H9 (cell line): ENCODE measurements around the gene CHI3L2. TPM values are rescaled to one million over a fixed set of nuclear protein-coding genes. Genes with fewer than 3 reads are reported as not detected.

Source experiments
- DNase-seq: peaks from one replicate; pipeline ENCODE4 v3.0.0-alpha.2; 2017
- H2AFZ ChIP-seq: one replicate; pipeline ENCODE4 v1.6.1; 2013; ENCODE audit warnings: mild to moderate bottlenecking, low read length, control low read depth, moderate library complexity
- H2AK5ac ChIP-seq: 2 replicates; pipeline ENCODE4 v1.6.1; 2013; ENCODE audit warnings: low read length, control low read depth, mixed read lengths; ENCODE audit not compliant: insufficient read length
- H2BK120ac ChIP-seq: one replicate; pipeline ENCODE4 v1.6.1; 2013; ENCODE audit warnings: low read depth, mild to moderate bottlenecking, low read length, control low read depth, inconsistent platforms; ENCODE audit not compliant: poor library complexity, severe bottlenecking
- H2BK12ac ChIP-seq: 2 replicates; pipeline ENCODE4 v1.6.1; 2013; ENCODE audit warnings: low read length, control low read depth, mixed read lengths, low read depth; ENCODE audit not compliant: insufficient read length
- H2BK15ac ChIP-seq: 2 replicates; pipeline ENCODE4 v1.6.1; 2013; ENCODE audit warnings: low read depth, low read length, control low read depth
- H2BK20ac ChIP-seq: one replicate; pipeline ENCODE4 v1.6.1; 2013; ENCODE audit warnings: low read depth, mild to moderate bottlenecking, low read length, control low read depth, inconsistent platforms; ENCODE audit not compliant: poor library complexity, severe bottlenecking
- H2BK5ac ChIP-seq: 2 replicates; pipeline ENCODE4 v1.6.1; 2013; ENCODE audit warnings: low read length, control low read depth, mixed read lengths; ENCODE audit not compliant: insufficient read length
- H3K14ac ChIP-seq: 2 replicates; pipeline ENCODE4 v1.6.1; 2013; ENCODE audit warnings: low read length, control low read depth; ENCODE audit not compliant: insufficient read depth
- H3K18ac ChIP-seq: 2 replicates; pipeline ENCODE4 v1.6.1; 2013; ENCODE audit warnings: low read depth, mild to moderate bottlenecking, mixed read lengths, low read length, control low read depth; ENCODE audit not compliant: insufficient read length
- H3K23ac ChIP-seq: 2 replicates; pipeline ENCODE4 v1.6.1; 2013; ENCODE audit warnings: low read length, control low read depth, mixed read lengths, low read depth; ENCODE audit not compliant: insufficient read length
- H3K23me2 ChIP-seq: 2 replicates; pipeline ENCODE4 v1.6.1; 2013; ENCODE audit warnings: low read depth, mild to moderate bottlenecking, mixed read lengths, low read length, control low read depth; ENCODE audit not compliant: insufficient read length, poor library complexity, severe bottlenecking
- H3K27ac ChIP-seq: 2 replicates; pipeline ENCODE4 v1.5.1; 2013; ENCODE audit warnings: low read length, control low read depth, mixed read lengths, low read depth; ENCODE audit not compliant: insufficient read length
- H3K27me3 ChIP-seq: 2 replicates; pipeline ENCODE4 v1.6.1; 2013; ENCODE audit warnings: low read length, control low read depth, inconsistent platforms; ENCODE audit not compliant: insufficient read depth
- H3K4ac ChIP-seq: 2 replicates; pipeline ENCODE4 v1.6.1; 2013; ENCODE audit warnings: low read depth, mild to moderate bottlenecking, control low read depth, inconsistent platforms, low read length, moderate library complexity
- H3K4me1 ChIP-seq: 2 replicates; pipeline ENCODE4 v1.6.1; 2013; ENCODE audit warnings: low read length, control low read depth, inconsistent platforms; ENCODE audit not compliant: insufficient read depth
- H3K4me2 ChIP-seq: 2 replicates; pipeline ENCODE4 v1.6.1; 2013; ENCODE audit warnings: low read length, control low read depth, mixed read lengths; ENCODE audit not compliant: insufficient read length, insufficient read depth
- H3K56ac ChIP-seq: 2 replicates; pipeline ENCODE4 v1.6.1; 2013; ENCODE audit warnings: low read depth, mild to moderate bottlenecking, mixed read lengths, low read length, control low read depth; ENCODE audit not compliant: insufficient read length
- H3K79me1 ChIP-seq: 2 replicates; pipeline ENCODE4 v1.6.1; 2013; ENCODE audit warnings: low read depth, mild to moderate bottlenecking, moderate library complexity, low read length, control low read depth, inconsistent platforms; ENCODE audit not compliant: insufficient read depth, poor library complexity, severe bottlenecking
- H3K79me2 ChIP-seq: 2 replicates; pipeline ENCODE4 v1.6.1; 2013; ENCODE audit warnings: low read length, control low read depth, inconsistent platforms; ENCODE audit not compliant: insufficient read depth
- H3K9ac ChIP-seq: 2 replicates; pipeline ENCODE4 v1.6.1; 2013; ENCODE audit warnings: low read length, control low read depth, mixed read lengths; ENCODE audit not compliant: insufficient read length; ENCODE audit errors: extremely low read depth
- H3K9me3 ChIP-seq: one replicate; pipeline ENCODE4 v1.6.1; 2013; ENCODE audit warnings: low read depth, low read length, inconsistent platforms; ENCODE audit not compliant: control insufficient read depth
- H3T11ph ChIP-seq: one replicate; pipeline ENCODE4 v1.6.1; 2013; ENCODE audit warnings: mild to moderate bottlenecking, low read length, control low read depth, inconsistent platforms
- H4K20me1 ChIP-seq: one replicate; pipeline ENCODE4 v1.6.1; 2013; ENCODE audit not compliant: control insufficient read depth, insufficient read length, insufficient read depth
- H4K5ac ChIP-seq: 2 replicates; pipeline ENCODE4 v1.6.1; 2013; ENCODE audit warnings: low read depth, mild to moderate bottlenecking, mixed read lengths, low read length, control low read depth; ENCODE audit not compliant: insufficient read length
- H4K8ac ChIP-seq: replicated peaks from 2 replicates; pipeline ENCODE4 v1.6.1; 2013; ENCODE audit warnings: low read length, control low read depth, mixed read lengths, low read depth; ENCODE audit not compliant: insufficient read length
- H4K91ac ChIP-seq: 2 replicates; pipeline ENCODE4 v1.6.1; 2013; ENCODE audit warnings: low read depth, mild to moderate bottlenecking, moderate library complexity, mixed read lengths, low read length, control low read depth; ENCODE audit not compliant: insufficient read length
- H3K27ac Mint-ChIP-seq, 3 experiments: 2 replicates in 2 of 3; 3 replicates in 1 of 3; pipeline ENCODE4 v1.8.0; 2020 to 2021; ENCODE audit warnings: mixed read lengths in 3 of 3, mild to moderate bottlenecking in 1 of 3, moderate library complexity in 1 of 3
- H3K27me3 Mint-ChIP-seq: 2 replicates; pipeline ENCODE4 v1.8.0; 2021; ENCODE audit warnings: low read depth, mild to moderate bottlenecking, moderate library complexity, mixed read lengths
- H3K36me3 Mint-ChIP-seq, 3 experiments: 2 replicates in 2 of 3; 3 replicates in 1 of 3; pipeline ENCODE4 v1.8.0; 2020 to 2021; ENCODE audit warnings: low read depth in 3 of 3, mixed read lengths in 3 of 3; ENCODE audit not compliant: insufficient read depth in 1 of 3
- H3K4me1 Mint-ChIP-seq, 2 experiments: 2 replicates each; pipeline ENCODE4 v1.8.0; 2020; ENCODE audit warnings: mixed read lengths in 2 of 2
- H3K4me3 Mint-ChIP-seq, 2 experiments: 2 replicates in 1 of 2; 3 replicates in 1 of 2; pipeline ENCODE4 v1.8.0; 2020 to 2021; ENCODE audit warnings: mild to moderate bottlenecking in 2 of 2, mixed read lengths in 2 of 2, moderate library complexity in 1 of 2
- H3K9me3 Mint-ChIP-seq, 2 experiments: 2 replicates in 1 of 2; 3 replicates in 1 of 2; pipeline ENCODE4 v1.8.0; 2020; ENCODE audit warnings: mild to moderate bottlenecking in 2 of 2, mixed read lengths in 2 of 2, moderate library complexity in 1 of 2
- WGBS: extraction: QIAGEN DNeasy Blood & Tissue Kit; methylation state at CpG from one replicate; pipeline ENCODE4 v1.1.7; 2013; ENCODE audit warnings: missing lambda C conversion rate, low lambda C conversion rate, mixed read lengths; ENCODE audit not compliant: insufficient read length; ENCODE audit errors: extremely low coverage; 5-methylcytosine and 5-hydroxymethylcytosine counted together
- total RNA-seq: library from RNA; stranded (reverse); gene quantifications from 2 replicates; pipeline ENCODE4 v1.2.1, GENCODE V29; 2021
- TF ChIP-seq, protein P1 (sequence below): fragments of 200-600 bp; sonication (generic); conservative IDR thresholded peaks from 3 replicates; pipeline ENCODE4 v1.8.0; 2021; ENCODE audit warnings: antibody characterized with exemption, mild to moderate bottlenecking

CHI3L2 gene
- total RNA-seq, 1 experiment from 2014 or later, result not detected

GRCh38 chr1:111200802-111201161, 26.7 kb upstream of the CHI3L2 start:
- Histone ChIP-seq H3K18ac (no peak overlapping the region), H3K4me2 (no peak overlapping the region), H3K23me2 (no peaks in the 10 kb centered on the region), H3K4ac (no peak overlapping the region), H3T11ph (no peak overlapping the region), H2BK12ac (no peak overlapping the region), H3K9me3 (no peaks in the 10 kb centered on the region), H2AFZ (no peak overlapping the region), H2BK120ac (no peak overlapping the region), H2BK5ac (no peak overlapping the region), H3K14ac (no peak overlapping the region), H4K8ac (no peak overlapping the region), H4K5ac (no peak overlapping the region), H3K9ac (no peak overlapping the region), H4K20me1 (no peaks in the 10 kb centered on the region), H3K4me1 (no peaks in the 10 kb centered on the region), H2BK15ac (no peak overlapping the region), H3K23ac (no peak overlapping the region), H3K79me2 (no peaks in the 10 kb centered on the region), H3K56ac (no peak overlapping the region), H3K79me1 (no peaks in the 10 kb centered on the region), H3K27me3 (no peaks in the 10 kb centered on the region), H3K27ac (no peak overlapping the region), H4K91ac (no peak overlapping the region), H2AK5ac (no peak overlapping the region), H2BK20ac (no peak overlapping the region)
- TF ChIP-seq, protein P1, sequence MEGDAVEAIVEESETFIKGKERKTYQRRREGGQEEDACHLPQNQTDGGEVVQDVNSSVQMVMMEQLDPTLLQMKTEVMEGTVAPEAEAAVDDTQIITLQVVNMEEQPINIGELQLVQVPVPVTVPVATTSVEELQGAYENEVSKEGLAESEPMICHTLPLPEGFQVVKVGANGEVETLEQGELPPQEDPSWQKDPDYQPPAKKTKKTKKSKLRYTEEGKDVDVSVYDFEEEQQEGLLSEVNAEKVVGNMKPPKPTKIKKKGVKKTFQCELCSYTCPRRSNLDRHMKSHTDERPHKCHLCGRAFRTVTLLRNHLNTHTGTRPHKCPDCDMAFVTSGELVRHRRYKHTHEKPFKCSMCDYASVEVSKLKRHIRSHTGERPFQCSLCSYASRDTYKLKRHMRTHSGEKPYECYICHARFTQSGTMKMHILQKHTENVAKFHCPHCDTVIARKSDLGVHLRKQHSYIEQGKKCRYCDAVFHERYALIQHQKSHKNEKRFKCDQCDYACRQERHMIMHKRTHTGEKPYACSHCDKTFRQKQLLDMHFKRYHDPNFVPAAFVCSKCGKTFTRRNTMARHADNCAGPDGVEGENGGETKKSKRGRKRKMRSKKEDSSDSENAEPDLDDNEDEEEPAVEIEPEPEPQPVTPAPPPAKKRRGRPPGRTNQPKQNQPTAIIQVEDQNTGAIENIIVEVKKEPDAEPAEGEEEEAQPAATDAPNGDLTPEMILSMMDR, result no peak
- WGBS, result no CpG with 5 or more reads among the region's 3 CpGs
- Mint-ChIP-seq H3K9me3 (peaks cover 0 to 2% of the 10 kb centered on the region in 2 experiments; a peak in 1 of 5 replicates), H3K27ac (no peak overlapping the region), H3K4me3 (no peak overlapping the region), H3K4me1 (peaks cover 5 to 15% of the 10 kb centered on the region in 2 experiments), H3K36me3 (peaks cover 0 to 2% (median 0%) of the 10 kb centered on the region in 3 experiments; a peak in 1 of 7 replicates), H3K27me3 (peaks cover 11% of the 10 kb centered on the region)
- no peak for DNase-seq
